HG02943 (cell line): ENCODE data around the gene SPAG7.

Source experiments
- ATAC-seq: cut with Tn5 transposase; IDR thresholded peaks from one replicate; pipeline ENCODE4 v1.9.1; 2021; ENCODE audit warnings: mild to moderate bottlenecking, low read depth, moderate library complexity; ENCODE audit not compliant: unreplicated experiment

The SPAG7 gene

GRCh38 chr17:4978726-4979125 is 11.1 kb upstream of the SPAG7 start:
- no peak for ATAC-seq

GRCh38 chr17:4974115-4974670 is 6.6 kb upstream of the SPAG7 start:
- ATAC-seq: no peak

GRCh38 chr17:4973256-4974114 is 5.9 kb upstream of the SPAG7 start:
- ATAC-seq: no peak

GRCh38 chr17:4972752-4973151 is 5.1 kb upstream of the SPAG7 start:
- ATAC-seq: no peak

- no peak for ATAC-seq
Observed at GRCh38 chr17:4972322-4972721, 4.7 kb upstream of the SPAG7 start.

GRCh38 chr17:4971826-4972225 is 4.2 kb upstream of the SPAG7 start:
- no peak for ATAC-seq

GRCh38 chr17:4970273-4970672 is 2.7 kb upstream of the SPAG7 start:
- no peak for ATAC-seq

GRCh38 chr17:4969551-4970173 is 2.0 kb upstream of the SPAG7 start:
- no peak for ATAC-seq

GRCh38 chr17:4969047-4969550 is 1.5 kb upstream of the SPAG7 start:
- no peak for ATAC-seq

GRCh38 chr17:4968486-4969046 is 949 bp upstream of the SPAG7 start:
- no peak for ATAC-seq

GRCh38 chr17:4966844-4967538 is 626 bp downstream of the SPAG7 start:
- ATAC-seq: peak; percentile 89

GRCh38 chr17:4965311-4965986 is 2.2 kb downstream of the SPAG7 start:
- no peak for ATAC-seq

GRCh38 chr17:4960279-4960922 is 7.2 kb downstream of the SPAG7 start:
- no peak for ATAC-seq

- ATAC-seq: no peak
Observed at GRCh38 chr17:4959261-4959965, 8.2 kb downstream of the SPAG7 start.

- ATAC-seq: no peak
Observed at GRCh38 chr17:4958102-4958501, 9.5 kb downstream of the SPAG7 start.

GRCh38 chr17:4956493-4957061 is 11.0 kb downstream of the SPAG7 start:
- no peak for ATAC-seq

GRCh38 chr17:4955091-4955490 is 12.5 kb downstream of the SPAG7 start:
- ATAC-seq: no peak

- ATAC-seq: no peak
Observed at GRCh38 chr17:4953451-4953961, 14.1 kb downstream of the SPAG7 start.
